Stimulated activated CD8-positive, alpha-beta memory T cell treated with anti-CD3 and anti-CD28 coated beads, Interleukin-4, amount 100 ng/mL, for 48 hours (primary cell): ENCODE measurements around the gene ME3.
A peak's percentile ranks its signal among the peaks of the same experiment; 100 is the strongest.

Experiments
- DNase-seq: peaks from one replicate; pipeline ENCODE4 v3.0.0-alpha.2; 2020

ME3 gene

GRCh38 chr11:86482692-86483091, 189.7 kb downstream of the ME3 start:
- DNase-seq = no peak

- no peak for DNase-seq
Measured at GRCh38 chr11:86481399-86481798, 191.0 kb downstream of the ME3 start.

GRCh38 chr11:86478348-86478747, 194.1 kb downstream of the ME3 start:
- no peak for DNase-seq

GRCh38 chr11:86477495-86478155, 194.8 kb downstream of the ME3 start:
- DNase-seq = no peak

DNA sequence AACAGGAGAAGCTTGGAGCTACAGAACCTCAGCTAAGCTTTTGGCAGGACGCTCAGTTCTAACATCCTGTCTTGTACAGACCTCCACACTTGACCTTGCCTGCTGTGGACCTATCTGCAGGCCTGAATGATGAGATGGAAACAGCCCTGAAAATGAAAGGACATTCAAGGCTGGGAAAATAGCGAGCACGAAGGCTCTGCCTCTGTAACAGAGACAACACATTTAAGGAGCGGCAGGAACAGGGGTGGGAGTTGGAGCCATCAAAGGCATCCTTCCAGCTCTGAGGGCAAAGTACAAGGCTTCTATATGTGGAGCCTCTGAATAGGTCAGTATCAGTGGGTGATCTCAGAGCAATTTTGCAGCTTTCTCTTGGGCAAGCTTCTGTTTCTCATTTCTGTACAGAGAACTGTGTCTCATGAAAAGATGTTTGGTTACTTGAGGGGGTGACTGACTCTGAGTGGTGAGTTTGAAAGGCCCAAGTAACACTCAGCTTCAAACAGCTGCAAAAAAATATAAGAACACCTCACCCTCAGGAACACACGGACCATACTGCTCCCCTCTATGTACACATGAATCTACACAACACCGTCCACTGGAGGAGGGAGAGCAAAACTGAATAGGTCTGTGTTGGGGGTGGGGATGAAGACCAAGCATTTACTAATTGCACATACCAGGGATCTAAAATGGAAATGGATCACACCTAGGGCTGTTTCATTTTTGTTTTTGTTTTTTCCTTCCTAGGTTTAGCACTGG, 196.1 kb downstream of the ME3 start:
- no peak for DNase-seq

DNA sequence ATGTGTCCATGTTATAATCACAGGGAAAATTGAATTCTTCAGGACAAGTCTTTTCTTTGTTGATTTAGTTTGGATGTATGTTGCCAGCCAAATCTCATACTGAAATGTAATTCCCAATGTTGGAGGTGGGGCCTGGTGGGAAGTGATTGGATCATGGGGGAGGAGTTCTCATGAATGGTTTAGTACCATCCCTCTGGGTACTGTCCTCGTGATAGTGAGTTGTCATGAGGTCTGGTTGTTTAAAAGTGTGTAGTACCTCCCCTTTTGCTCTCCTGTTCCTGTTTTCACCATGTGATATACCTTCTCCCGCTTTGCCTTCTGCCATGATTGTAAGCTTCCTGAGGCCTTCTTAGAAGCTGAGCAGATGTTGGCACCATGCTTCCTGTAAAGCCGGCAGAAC, 197.4 kb downstream of the ME3 start:
- no peak for DNase-seq

- no peak for DNase-seq
Measured at GRCh38 chr11:86473991-86474833, 198.2 kb downstream of the ME3 start.

DNA sequence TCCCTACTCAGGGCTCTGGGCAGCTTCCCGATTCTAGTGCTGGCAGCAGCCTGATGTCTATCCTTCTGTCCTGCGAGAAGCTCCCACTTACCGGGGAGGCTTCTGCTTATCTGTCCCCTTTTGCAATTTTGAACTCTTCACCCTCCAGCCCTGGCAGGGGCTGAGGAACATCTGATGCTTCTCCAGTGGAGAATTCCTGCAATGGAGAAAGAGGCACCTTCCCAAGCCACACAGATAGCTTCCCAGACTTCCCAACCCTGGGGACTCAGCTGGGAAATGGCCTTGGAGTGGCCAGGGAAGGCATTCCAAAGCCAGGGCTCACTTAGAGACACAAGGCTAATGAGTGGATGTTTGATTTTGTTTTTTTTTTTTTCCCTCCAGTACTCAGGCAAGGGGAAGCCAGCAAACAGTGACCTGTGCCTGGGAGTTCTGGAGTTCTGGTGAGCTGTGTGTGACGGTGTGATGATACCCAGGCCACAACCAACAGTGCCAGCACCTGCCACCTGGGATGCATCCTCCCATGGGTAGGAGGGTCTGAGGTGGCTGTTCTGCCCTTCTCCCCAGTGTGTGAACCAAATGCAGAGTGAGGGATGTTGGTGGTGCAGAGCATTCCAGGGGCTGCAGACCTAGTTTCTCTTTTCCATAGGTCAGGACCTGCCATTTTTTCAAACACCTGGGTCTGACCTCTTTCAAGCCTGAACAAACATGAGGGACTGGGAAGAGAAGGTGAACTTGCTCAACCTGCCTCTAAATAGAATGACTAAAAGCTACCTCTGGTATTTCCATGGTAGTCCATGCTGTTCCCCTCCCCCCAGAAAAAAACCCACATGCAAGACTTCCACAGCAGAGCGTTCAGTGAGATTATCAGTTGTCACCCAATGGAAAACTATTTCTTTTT, 202.7 kb downstream of the ME3 start:
- no peak for DNase-seq

DNA sequence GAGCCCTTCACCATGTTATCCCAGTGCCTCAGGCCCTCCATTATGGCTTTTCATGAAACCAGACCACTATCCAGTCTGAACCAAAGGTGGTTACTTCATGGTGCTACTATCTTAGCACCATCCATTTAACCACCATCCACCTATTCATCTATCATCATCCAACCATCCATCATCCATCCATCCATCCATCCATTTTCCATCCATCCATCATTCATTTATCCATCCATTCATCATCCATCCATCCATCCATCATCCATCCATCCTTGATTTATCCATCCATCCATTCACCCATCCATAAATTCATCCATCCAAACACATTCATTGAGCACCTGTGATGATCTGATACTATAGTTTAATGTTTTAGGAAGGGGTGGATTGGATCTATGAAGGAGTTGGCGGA, 204.2 kb downstream of the ME3 start:
- DNase-seq = no peak

DNA sequence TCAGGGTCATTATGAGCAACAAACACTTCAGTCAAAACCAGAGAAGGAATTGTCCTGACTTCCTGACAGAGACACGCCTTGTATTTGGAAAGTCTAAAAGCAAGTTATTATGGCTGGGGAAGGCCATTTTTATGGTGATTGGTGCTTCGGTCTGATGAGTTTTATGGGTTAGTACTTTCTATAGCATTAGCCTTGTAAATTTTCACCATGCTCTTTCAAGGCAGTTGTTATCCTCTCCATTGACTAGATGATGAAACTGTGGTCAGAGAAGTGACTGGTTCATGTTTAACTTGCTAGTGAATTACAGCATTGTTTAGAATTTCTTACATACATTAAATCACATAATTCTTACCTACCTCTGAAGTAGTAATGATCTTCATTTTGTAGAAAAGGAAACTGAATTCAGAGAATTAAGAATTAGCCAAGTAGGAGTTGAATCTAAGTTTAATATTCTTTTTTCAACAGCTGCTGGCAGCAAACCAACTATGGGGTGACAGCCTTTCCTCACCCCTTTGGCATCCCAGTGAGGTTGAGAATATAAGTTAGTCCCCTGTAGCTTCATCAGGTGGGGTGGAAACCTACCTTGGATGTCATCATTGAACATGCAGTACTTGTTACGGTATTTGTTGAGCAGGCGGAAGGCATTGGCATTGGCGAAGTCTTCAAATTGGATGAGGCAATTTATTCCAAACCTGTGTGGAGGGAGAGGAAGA, 207.8 kb downstream of the ME3 start:
- no peak for DNase-seq

DNA sequence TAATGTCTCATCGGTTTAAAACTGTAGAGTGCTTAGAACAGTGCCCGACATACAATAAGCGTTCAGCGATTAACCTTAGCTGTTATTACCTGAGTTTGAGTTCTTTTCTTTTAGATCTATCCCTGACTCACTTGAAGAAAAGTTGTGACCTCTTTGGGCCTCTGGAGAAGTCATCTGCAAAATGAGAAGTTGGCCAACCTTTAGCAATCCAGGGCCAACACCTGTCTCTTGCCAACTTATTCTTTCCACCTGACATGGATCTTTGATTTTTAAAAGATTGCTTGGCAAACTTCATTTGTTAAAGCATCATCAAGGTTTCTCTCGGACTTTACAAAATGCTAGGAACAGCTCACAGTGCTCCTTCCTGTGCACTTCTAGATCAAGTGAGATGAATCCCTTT, 208.5 kb downstream of the ME3 start:
- no peak for DNase-seq

- no peak for DNase-seq
Measured at GRCh38 chr11:86463120-86463519, 209.3 kb downstream of the ME3 start.

DNA sequence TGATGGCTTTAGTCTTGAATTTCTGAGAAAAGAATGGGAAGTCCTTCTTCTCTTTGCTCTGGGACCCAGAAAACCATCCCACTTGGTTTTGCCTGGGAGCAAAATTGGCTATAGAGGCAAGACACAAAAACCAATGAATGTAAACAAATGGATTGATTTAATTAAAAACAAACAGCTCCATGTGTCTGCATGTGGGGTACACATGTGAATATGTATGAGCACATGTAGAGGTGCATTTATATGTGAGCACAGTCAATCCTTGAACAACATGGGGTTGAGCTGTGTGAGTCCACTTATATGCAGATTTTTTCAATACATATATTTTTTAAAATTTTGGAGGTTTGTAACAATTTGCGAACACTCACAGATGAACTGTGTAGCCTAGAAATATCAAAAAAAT, 210.5 kb downstream of the ME3 start:
- DNase-seq = no peak

DNA sequence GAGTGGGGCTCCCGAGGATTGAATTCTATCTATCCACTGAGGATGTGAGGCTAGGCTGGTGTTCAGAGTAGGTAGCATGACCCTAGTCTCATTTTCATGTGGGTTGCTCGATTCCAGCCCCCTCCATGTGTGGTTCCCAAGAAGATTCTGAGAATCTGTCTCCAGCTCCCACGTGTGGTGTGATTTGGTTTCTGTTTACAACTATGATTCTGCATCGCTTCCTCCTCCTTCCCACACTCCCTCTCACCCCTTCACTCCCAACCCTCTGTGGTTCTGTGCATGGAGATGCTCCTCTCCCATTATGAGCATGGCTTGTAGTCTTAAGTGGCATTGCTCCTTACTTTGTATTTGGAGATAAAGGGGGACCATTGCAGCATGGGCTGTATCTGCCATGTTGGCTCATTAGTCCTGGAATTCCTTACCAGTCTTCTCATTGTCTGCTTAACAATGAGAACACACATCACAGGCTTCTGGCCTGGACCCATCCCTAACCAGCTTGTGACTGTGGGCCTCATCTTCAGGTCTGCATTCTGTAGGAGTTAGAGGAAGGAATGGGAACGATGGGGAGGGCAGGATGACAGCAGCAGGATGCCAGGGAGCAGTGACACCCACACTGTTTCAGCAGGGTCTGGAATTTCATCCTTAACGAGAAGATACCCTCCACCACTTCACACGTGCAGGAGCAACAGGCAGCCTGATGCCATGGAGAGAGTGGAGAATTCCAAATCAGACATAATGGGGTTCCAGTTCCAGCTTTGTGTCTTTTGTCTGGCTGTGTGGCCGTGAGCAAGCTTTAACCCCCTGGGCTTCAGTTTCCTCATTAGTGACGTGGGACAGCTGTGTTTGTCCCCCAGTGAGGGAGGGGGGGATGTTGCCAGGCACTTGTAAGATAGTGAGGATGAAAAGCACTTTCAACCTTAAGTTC, 211.7 kb downstream of the ME3 start:
- no peak for DNase-seq

DNA sequence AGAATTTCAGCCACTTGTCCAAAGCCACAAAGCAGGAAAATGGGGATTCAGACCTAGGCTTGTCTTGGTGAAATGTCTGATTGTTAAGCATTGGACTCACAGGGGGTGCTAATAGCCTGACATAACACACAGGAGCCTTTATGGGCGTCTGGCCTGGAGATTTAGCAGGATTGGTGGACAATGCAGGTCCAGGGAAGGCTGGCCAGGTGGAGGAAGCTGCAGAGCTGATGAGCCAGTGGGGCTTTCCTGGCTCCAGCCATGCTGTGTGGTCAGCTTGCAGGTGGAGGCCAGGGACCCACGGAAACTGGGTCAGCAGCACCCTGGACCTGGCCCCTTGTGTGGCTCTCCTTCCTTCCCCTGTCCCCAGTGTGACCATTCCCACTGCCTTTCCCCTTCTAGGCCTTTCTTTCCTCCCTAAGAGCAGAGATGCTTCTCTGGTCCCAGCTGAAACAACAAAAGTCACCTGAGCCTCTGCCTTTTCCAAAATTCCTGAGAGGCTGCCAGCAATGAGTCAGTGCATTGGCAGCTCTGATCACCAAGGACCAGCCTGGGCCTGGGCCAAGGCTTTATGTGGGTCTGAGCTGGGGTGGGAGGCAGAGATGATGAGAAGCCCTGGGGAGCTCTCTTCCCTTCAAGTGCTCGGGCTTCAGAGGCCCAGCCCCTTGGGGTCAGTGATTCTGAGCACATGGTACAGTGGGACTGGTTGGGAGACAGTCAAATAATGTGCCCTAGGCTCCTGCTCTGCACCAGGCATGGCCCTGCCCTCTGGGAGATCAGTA, 212.5 kb downstream of the ME3 start:
- DNase-seq = no peak

DNA sequence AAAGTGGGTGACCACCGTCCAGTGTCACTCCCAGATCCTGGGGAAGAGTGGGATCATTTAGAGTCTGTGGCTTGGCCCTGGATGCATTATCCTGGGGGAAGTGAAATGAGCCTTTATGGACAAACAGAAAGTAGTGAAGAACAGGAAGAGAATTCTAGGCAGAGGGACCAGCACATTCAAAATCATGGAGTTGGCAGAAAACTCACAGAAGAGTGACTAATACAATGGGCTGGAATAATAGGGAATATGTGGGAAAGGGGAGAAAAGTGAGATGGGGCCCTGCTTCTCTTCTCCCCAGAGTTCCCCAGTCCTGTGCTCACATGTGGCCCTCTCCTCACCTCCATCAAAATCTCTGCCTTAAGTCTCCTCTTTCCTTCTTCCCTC, 213.4 kb downstream of the ME3 start:
- DNase-seq = no peak

GRCh38 chr11:86458294-86459001, 214.0 kb downstream of the ME3 start:
- no peak for DNase-seq

- DNase-seq = peak; percentile 92
Measured at GRCh38 chr11:86456075-86456939, 216.1 kb downstream of the ME3 start.
